Trophoblast cell (in vitro differentiated cells and primary cell): Measurements from ENCODE around the gene GMCL1.

ENCODE experiments used
- DNase-seq, 2 donors: peaks; one replicate each; pipeline ENCODE4 v3.0.0-alpha.2; 2016
- H2AFZ ChIP-seq: 2 replicates; pipeline ENCODE4 v1.6.1; 2013; ENCODE audit warnings: low read length, moderate library complexity, mild to moderate bottlenecking; ENCODE audit not compliant: insufficient read depth, poor library complexity
- H2AK5ac ChIP-seq: 2 replicates; pipeline ENCODE4 v1.6.1; 2013; ENCODE audit warnings: mild to moderate bottlenecking, low read length
- H2BK120ac ChIP-seq: 2 replicates; pipeline ENCODE4 v1.6.1; 2013; ENCODE audit warnings: low read length, mild to moderate bottlenecking, moderate library complexity; ENCODE audit not compliant: insufficient read depth, poor library complexity
- H2BK12ac ChIP-seq: 2 replicates; pipeline ENCODE4 v1.6.1; 2013; ENCODE audit warnings: mild to moderate bottlenecking, low read length, moderate library complexity
- H2BK5ac ChIP-seq: 2 replicates; pipeline ENCODE4 v1.6.1; 2013; ENCODE audit warnings: low read length, low read depth, moderate library complexity, mild to moderate bottlenecking; ENCODE audit not compliant: poor library complexity
- H3K14ac ChIP-seq: 2 replicates; pipeline ENCODE4 v1.6.1; 2013; ENCODE audit warnings: mild to moderate bottlenecking, low read length
- H3K18ac ChIP-seq: 2 replicates; pipeline ENCODE4 v1.6.1; 2013; ENCODE audit warnings: mild to moderate bottlenecking, low read length
- H3K23ac ChIP-seq: 2 replicates; pipeline ENCODE4 v1.6.1; 2013; ENCODE audit warnings: low read length
- H3K27ac ChIP-seq: 2 replicates; pipeline ENCODE4 v1.5.1; 2013; ENCODE audit warnings: low read depth, mild to moderate bottlenecking, inconsistent platforms, low read length, moderate library complexity
- H3K27me3 ChIP-seq: 2 replicates; pipeline ENCODE4 v1.6.1; 2013; ENCODE audit warnings: inconsistent platforms, mild to moderate bottlenecking, low read length, moderate library complexity; ENCODE audit not compliant: insufficient read depth
- H3K36me3 ChIP-seq, 2 experiments: 1 replicate in 1 of 2; 2 replicates in 1 of 2; pipeline ENCODE4 v1.6.1; 2013; ENCODE audit warnings: low read length in 2 of 2, mild to moderate bottlenecking in 2 of 2, moderate library complexity in 1 of 2; ENCODE audit not compliant: insufficient read depth in 2 of 2, control insufficient read depth in 1 of 2
- H3K4ac ChIP-seq: 2 replicates; pipeline ENCODE4 v1.6.1; 2013; ENCODE audit warnings: low read depth, mild to moderate bottlenecking, low read length, moderate library complexity
- H3K4me1 ChIP-seq, 2 experiments: 1 replicate in 1 of 2; 2 replicates in 1 of 2; pipeline ENCODE4 v1.6.1; 2013; ENCODE audit warnings: low read length in 2 of 2, mild to moderate bottlenecking in 2 of 2, moderate library complexity in 1 of 2; ENCODE audit not compliant: insufficient read depth in 2 of 2, control insufficient read depth in 1 of 2
- H3K4me2 ChIP-seq: 2 replicates; pipeline ENCODE4 v1.6.1; 2013; ENCODE audit warnings: inconsistent platforms, mild to moderate bottlenecking, low read length, moderate library complexity
- H3K4me3 ChIP-seq: 2 replicates; pipeline ENCODE4 v1.5.1; 2013; ENCODE audit warnings: mild to moderate bottlenecking, low read depth, low read length, inconsistent platforms
- H3K79me1 ChIP-seq: one replicate; pipeline ENCODE4 v1.6.1; 2013; ENCODE audit warnings: low read length
- H3K79me2 ChIP-seq: 2 replicates; pipeline ENCODE4 v1.6.1; 2013; ENCODE audit warnings: low read length, mild to moderate bottlenecking; ENCODE audit not compliant: control insufficient read depth, insufficient read depth, poor library complexity
- H3K9ac ChIP-seq: 2 replicates; pipeline ENCODE4 v1.6.1; 2013; ENCODE audit warnings: mild to moderate bottlenecking, low read length
- H3K9me3 ChIP-seq: 2 replicates; pipeline ENCODE4 v1.6.1; 2013; ENCODE audit warnings: low read depth, mild to moderate bottlenecking, control low read depth, inconsistent platforms, low read length; ENCODE audit not compliant: insufficient read depth
- H4K12ac ChIP-seq: 2 replicates; pipeline ENCODE4 v1.6.1; 2013; ENCODE audit warnings: low read depth, mild to moderate bottlenecking, low read length, moderate library complexity
- H4K8ac ChIP-seq: 2 replicates; pipeline ENCODE4 v1.6.1; 2013; ENCODE audit warnings: low read depth, mild to moderate bottlenecking, low read length, moderate library complexity
- H4K91ac ChIP-seq: one replicate; pipeline ENCODE4 v1.6.1; 2013; ENCODE audit warnings: low read depth, mild to moderate bottlenecking, low read length, moderate library complexity
- WGBS: extraction: QIAGEN DNeasy Blood & Tissue Kit; methylation state at CpG from one replicate; pipeline ENCODE4 v1.1.7; 2013; ENCODE audit warnings: missing lambda C conversion rate; ENCODE audit not compliant: insufficient read length, insufficient coverage; ENCODE audit errors: extremely low coverage; 5-methylcytosine and 5-hydroxymethylcytosine counted together

GMCL1 gene

DNA sequence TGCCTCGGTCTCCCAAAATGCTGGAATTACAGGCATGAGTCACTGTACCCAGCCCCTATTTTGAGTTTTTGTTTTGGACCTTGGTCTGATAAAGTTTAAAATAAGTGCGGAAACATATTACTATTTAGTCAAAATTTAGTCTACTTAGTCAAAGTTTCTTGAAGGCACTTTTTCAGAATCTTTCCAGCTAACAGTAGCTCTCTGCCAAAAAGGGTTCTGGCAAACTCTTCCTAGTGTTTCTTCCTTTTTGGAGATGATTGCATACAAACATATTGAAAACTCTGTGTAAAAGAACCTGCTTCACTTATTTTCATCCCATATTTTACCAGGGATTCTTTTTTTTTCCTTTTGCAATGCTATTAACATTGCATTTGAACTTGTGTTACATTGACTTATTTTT, 28.8 kb downstream of the GMCL1 start:
- Histone ChIP-seq H2BK12ac (no peak overlapping the region), H3K4me3 (no peak overlapping the region), H2BK5ac (no peak overlapping the region), H3K36me3 (peaks cover 1 to 6% of the 10 kb centered on the region in 2 experiments), H2AK5ac (no peak overlapping the region), H3K4ac (no peak overlapping the region), H3K27ac (no peak overlapping the region), H3K14ac (no peak overlapping the region), H3K4me1 (no peaks in the 10 kb centered on the region), H3K9ac (no peak overlapping the region), H4K8ac (no peak overlapping the region), H4K91ac (no peak overlapping the region), H3K4me2 (no peak overlapping the region), H3K79me2 (no peaks in the 10 kb centered on the region), H3K9me3 (no peaks in the 10 kb centered on the region), H2BK120ac (no peak overlapping the region), H3K27me3 (no peaks in the 10 kb centered on the region), H3K23ac (no peak overlapping the region), H3K18ac (no peak overlapping the region), H3K79me1 (no peaks in the 10 kb centered on the region), H4K12ac (no peak overlapping the region), H2AFZ (no peak overlapping the region)
- DNase-seq = peak in 1 of 2 donors; percentile 15
- WGBS = no CpG with 5 or more reads among the region's 2 CpGs

DNA sequence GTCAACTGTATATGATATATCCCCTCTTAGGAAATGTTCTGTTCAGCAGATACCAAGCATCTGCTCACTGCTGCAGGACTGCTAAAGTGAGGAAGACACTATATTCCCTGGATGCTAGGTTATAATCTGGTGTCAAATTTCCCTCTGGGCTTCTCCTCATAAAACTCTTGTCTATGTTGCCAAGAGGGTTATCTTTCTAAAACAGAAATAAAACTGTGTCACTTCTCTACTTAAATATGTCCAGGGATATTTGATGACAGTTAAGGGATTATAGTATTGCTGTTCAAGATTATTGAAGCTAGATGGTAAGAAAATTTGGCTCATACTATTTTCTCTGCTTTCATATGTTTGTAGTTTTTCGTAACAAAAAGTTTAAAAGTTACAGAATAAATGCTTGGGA, 33.8 kb downstream of the GMCL1 start:
- Histone ChIP-seq H2BK120ac (no peak overlapping the region), H3K4me2 (no peak overlapping the region), H3K18ac (no peak overlapping the region), H3K79me1 (no peaks in the 10 kb centered on the region), H2BK5ac (no peak overlapping the region), H3K27me3 (no peaks in the 10 kb centered on the region), H3K4me1 (no peaks in the 10 kb centered on the region), H3K4ac (no peak overlapping the region), H4K8ac (no peak overlapping the region), H3K36me3 (peaks cover 15 to 16% of the 10 kb centered on the region in 2 experiments), H4K12ac (no peak overlapping the region), H2AK5ac (no peak overlapping the region), H2BK12ac (no peak overlapping the region), H3K9ac (no peak overlapping the region), H3K9me3 (no peaks in the 10 kb centered on the region), H3K79me2 (no peaks in the 10 kb centered on the region), H4K91ac (no peak overlapping the region), H2AFZ (no peak overlapping the region), H3K23ac (no peak overlapping the region), H3K27ac (no peak overlapping the region), H3K14ac (no peak overlapping the region), H3K4me3 (no peak overlapping the region)
- DNase-seq = no peak
- WGBS = no CpG with 5 or more reads among the region's 1 CpG

DNA sequence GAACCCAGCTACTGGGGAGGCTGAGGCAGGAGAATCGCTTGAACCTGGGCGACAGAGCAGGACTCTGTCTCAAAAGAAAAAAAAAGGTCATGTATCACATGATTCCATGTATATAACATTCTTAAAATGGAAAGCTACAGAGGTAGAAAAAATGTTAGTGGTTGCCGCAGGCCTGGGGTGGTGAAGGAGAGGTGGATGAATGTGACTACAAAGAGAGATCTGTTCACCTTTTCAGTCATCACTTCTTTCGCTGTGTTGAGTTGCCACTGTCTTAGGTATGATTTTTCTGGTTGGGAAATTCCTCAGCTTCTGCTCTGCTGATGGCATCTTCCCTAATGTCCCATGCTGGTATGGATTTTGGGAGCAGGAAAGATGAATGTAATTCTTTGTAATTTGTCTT, 59.0 kb downstream of the GMCL1 start:
- no peak overlapping the region for H2BK12ac ChIP-seq
- H3K18ac ChIP-seq = no peak overlapping the region
- no peak overlapping the region for H2BK5ac ChIP-seq
- H3K4me2 ChIP-seq = no peak overlapping the region
- H2BK120ac ChIP-seq = no peak overlapping the region
- no peaks in the 10 kb centered on the region for H3K79me1 ChIP-seq
- H3K14ac ChIP-seq = no peak overlapping the region
- H4K91ac ChIP-seq = no peak overlapping the region
- H3K4ac ChIP-seq = no peak overlapping the region
- no peaks in the 10 kb centered on the region for H3K27me3 ChIP-seq
- no peak overlapping the region for H3K27ac ChIP-seq
- no peak overlapping the region for H4K8ac ChIP-seq
- H3K4me3 ChIP-seq = no peak overlapping the region
- H3K23ac ChIP-seq = no peak overlapping the region
- H3K36me3 ChIP-seq = no peaks in the 10 kb centered on the region
- no peak overlapping the region for H2AFZ ChIP-seq
- no peaks in the 10 kb centered on the region for H3K9me3 ChIP-seq
- H2AK5ac ChIP-seq = no peak overlapping the region
- WGBS = no CpG with 5 or more reads among the region's 4 CpGs
- DNase-seq = peak in 1 of 2 donors; percentile 12
- no peaks in the 10 kb centered on the region for H3K79me2 ChIP-seq
- no peak overlapping the region for H4K12ac ChIP-seq
- H3K9ac ChIP-seq = no peak overlapping the region
- H3K4me1 ChIP-seq = peaks cover 3% of the 10 kb centered on the region in 2 experiments

DNA sequence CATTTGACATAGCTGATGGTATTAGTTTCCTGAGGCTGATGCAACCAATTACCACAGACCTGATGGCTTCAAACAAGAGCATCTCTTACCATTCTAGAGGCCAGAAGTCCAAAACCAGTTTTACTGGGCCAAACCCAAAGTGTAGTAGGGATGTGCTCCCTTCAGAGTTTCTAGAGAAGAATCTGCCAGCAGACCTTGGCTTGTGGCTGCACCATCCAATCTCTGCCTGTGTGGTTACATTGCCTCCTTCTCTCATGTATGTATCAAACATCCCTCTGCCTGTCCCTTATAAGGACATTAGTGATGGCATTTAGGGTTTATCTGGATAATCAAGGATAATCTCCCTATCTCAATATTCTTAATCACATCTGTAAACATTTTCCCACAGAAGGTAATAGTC, 59.8 kb downstream of the GMCL1 start:
- DNase-seq = peak in 1 of 2 donors; percentile 3
- no peak overlapping the region for H2AK5ac ChIP-seq

More for the DNA sequence above, 59.8 kb downstream of the GMCL1 start:
- no peak overlapping the region for H3K9ac ChIP-seq
- H3K79me1 ChIP-seq = peaks cover 4% of the 10 kb centered on the region
- H3K23ac ChIP-seq = no peak overlapping the region
- no peak overlapping the region for H3K18ac ChIP-seq
- H3K27me3 ChIP-seq = no peaks in the 10 kb centered on the region
- peaks cover 2 to 3% of the 10 kb centered on the region in 2 experiments for H3K4me1 ChIP-seq
- no peak overlapping the region for H2BK5ac ChIP-seq
- H2BK120ac ChIP-seq = no peak overlapping the region
- no peak overlapping the region for H4K12ac ChIP-seq
- no peaks in the 10 kb centered on the region for H3K36me3 ChIP-seq
- H2BK12ac ChIP-seq = no peak overlapping the region
- H3K4ac ChIP-seq = no peak overlapping the region
- peaks cover 4% of the 10 kb centered on the region for H3K79me2 ChIP-seq
- H3K4me3 ChIP-seq = no peak overlapping the region
- H3K4me2 ChIP-seq = no peak overlapping the region
- H4K8ac ChIP-seq = no peak overlapping the region
- H4K91ac ChIP-seq = no peak overlapping the region
- H2AFZ ChIP-seq = no peak overlapping the region
- no peak overlapping the region for H3K14ac ChIP-seq
- no peak overlapping the region for H3K27ac ChIP-seq
- no peaks in the 10 kb centered on the region for H3K9me3 ChIP-seq
